GM19239 (cell line): ENCODE measurements around the gene DOCK7.
"Not testable (repeated sequence)": the region's sequence is repeated elsewhere in the genome, so short reads cannot be mapped to it uniquely, and the experiment has no call there.

ENCODE experiments used
- DNase-seq: peaks from one replicate; pipeline ENCODE4 v3.0.0; 2011; ENCODE audit warnings: low spot score; ENCODE audit not compliant: insufficient read length
- FAIRE-seq: peaks from 2 replicates; lab custom pipeline; 2011; peaks lifted over from hg19 to GRCh38; lab: Jason Lieb, UNC

The DOCK7 gene

DNA sequence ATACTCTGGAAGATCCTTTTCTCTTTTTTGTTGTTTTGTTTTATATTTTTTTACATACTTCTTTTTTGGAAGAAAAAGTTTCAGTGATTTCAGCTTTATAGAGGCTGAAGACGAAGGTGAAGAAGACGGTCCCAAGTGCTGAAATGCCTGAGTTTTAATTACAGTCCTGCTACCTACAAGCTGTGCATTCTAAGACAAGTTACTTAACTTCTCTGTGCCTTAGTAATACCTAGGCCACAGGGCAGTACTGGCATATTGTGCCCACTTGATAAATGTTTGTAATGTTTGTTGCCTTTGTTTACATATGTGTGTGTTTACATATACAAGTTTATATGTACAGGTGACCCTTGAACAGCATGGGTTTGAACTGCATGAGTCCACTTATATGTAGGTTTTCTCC lies 147.1 kb downstream of the DOCK7 start:
- FAIRE-seq (no peak), DNase-seq (no peak)

DNA sequence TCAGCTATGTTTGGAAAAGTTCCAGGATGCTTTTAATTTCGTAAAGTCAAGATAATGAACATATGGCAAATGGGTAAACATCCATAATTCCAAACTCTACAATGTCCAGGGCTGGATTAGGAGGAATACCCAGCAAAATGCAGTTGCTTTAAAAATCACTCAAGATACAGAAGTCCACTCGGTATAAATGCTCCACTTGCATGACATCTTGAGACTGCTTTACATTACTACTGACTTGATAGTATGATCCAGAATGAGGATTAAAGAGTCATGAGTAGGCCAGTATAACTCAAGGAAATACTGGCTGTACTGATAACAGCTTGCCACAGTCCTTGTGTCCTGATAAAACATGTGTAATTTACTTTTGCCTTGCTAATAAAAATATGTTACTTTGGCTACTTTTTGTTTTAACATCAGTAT lies 149.1 kb downstream of the DOCK7 start:
- DNase-seq (no peak), FAIRE-seq (no peak)

DNA sequence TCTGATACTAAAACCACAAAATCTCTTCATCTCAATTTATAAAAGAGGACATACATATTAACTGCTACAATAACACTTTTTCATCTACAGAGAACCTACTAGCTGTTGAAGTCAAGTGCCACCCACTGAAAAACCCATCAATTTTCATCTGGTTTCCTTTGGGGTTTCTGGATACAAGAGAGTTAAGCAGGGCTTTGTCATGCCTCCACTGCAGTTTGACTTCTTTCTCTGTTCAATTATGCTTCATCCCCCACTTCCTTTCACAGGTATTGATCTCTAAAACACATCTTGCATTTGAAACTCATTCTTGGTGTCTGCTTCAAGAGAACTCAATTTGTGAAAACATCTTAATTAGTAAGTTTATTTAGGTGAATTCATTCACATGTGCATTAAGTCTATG lies 151.3 kb downstream of the DOCK7 start:
- DNase-seq: no peak
- peak; percentile 45 for FAIRE-seq

DNA sequence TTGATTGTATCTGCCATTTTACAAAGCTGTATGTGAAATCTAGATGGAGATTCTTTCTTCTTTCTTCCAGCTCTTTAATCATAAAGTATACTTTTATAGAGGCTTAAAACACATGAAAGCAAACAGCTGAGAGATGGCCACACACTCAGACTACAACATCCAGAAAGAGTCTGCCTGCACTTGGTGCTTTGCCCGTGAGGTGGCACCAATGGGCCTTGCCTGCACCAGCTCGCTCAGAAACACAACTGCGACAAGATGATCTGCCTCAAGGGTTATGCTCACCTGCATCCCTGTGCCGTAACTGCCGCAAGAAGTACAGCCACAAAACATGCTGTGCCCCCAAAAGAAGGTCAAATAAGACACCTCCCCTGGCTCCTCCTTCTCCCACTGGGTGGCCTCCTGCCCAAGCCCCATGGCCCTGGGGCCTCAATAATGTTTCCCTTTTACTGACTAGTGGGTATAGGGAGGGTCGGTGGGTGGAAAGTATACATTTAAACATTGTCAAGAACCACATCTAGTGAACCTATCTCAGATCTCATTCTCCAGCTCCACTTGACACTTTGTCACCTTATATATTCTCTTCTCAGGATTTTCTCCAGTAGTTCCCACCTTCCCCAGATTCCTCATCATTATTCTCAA lies 157.6 kb downstream of the DOCK7 start:
- FAIRE-seq (no peak), DNase-seq (no peak)

DNA sequence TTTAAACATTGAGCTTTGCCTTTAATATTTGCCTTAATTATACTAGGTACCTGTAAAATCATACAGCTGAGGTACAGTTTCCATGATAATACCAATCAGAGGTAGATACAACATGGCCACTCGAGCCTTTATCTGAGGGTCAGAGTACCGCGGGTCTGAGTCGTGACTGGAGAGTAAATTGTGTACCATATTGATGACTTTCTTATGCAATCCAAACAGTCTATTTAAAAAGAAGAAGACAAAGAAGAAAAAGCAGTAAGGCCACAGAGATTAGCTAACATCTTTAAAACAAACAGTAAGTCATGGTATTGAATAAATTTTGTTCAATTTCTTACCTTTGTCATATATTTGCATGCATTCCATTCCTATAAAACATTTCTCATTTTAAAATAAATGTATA lies 159.0 kb downstream of the DOCK7 start:
- FAIRE-seq (no peak), DNase-seq (no peak)

DNA sequence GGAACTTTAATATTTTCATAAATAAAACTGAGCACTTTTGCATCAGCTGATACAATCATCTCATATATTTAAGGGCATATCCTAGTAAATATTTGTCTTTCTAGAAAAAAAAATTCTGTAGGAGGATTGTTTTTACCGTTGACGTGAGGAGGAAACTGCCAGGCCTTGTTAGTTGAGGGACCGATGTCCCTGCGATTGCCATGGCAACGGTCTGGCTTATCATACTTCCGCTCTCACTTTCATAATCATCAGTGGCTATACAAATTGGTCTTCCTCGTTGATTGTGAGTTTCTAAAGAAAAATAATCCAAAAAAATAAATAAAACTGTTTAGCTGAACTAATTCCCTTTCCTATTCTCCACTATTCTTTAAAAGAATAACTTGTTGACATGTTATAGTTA lies 160.2 kb downstream of the DOCK7 start:
- FAIRE-seq (no peak), DNase-seq (no peak)

DNA sequence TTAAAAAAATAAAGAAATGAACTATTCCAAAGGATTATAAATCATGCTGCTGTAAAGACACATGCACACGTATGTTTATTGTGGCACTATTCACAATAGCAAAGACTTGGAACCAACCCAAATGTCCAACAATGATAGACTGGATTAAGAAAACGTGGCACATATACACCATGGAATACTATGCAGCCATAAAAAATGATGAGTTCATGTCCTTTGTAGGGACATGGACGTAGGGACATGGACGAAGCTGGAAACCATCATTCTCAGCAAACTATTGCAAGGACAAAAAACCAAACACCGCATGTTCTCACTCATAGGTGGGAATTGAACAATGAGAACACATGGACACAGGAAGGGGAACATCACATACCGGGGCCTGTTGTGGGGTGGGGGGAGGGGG lies 160.8 kb downstream of the DOCK7 start:
- not testable (repeated sequence) for FAIRE-seq, DNase-seq

DNA sequence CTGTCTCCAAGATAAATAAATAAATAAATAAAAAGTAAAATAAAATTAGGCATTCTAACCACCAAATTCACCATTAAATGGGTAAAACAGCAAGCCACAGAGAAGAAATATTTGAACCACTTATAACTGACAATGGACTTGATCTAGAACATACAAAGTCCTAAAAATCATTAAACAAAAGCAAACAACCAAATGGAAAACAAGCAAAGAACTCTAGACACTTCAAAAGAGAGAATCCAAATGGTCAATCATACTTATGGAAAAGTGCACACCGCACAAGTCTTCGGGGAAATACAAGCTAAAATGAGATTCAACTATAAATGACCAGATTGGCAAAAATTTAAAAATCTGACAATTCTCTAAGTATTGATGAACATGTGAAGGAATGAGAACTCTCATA lies 164.3 kb downstream of the DOCK7 start:
- FAIRE-seq: no peak

DNA sequence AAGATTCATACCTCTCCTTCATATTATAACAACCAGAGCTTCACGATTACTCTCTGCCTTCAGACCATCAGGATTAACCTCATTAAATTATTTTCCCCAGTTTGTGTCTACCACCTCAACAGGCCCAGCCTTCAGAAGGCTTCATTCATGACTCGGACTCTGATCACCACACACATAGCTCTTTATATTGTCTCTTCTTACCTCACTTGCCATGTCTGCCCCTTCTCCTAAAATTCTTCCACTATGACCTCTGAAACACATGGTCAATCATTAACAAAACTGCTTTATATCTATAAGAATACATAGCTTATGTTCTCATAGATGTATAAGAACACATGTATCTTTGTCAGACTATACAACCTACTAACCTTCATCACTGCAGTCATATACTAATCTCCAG lies 171.6 kb downstream of the DOCK7 start:
- DNase-seq: no peak
- FAIRE-seq: no peak

More for the DNA sequence above, 164.3 kb downstream of the DOCK7 start:
- no peak for DNase-seq

DNA sequence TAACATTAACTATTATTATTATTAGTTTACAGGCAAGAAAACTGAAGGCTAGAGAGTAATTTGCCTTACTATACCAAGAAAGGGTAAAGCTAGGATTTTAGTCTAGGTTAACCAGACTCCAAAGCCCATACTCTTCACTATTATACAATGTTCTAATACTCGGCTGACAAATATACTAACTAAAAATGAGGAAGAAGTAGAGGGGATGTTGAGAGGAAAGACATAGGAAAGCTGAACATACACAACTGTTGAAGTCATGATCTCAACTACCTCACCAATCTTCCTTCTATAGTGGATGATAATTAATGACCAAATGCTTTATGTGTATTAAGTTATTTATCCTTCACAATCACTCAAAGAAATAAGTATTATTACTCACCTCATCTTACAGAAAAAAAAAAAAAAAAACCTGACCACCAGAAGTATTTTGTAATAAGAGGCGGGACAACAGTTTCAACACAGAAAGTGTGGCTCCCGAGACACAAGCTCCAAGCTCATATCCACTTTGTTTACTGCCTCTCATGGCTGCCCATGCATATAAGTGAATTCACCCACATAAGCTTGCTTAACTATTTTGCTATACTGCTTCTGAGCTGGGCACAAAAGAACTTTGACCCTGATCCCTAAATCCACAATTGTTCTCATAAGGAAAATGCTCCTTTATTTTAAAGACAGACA lies 173.3 kb downstream of the DOCK7 start:
- no peak for DNase-seq
- no peak for FAIRE-seq

DNA sequence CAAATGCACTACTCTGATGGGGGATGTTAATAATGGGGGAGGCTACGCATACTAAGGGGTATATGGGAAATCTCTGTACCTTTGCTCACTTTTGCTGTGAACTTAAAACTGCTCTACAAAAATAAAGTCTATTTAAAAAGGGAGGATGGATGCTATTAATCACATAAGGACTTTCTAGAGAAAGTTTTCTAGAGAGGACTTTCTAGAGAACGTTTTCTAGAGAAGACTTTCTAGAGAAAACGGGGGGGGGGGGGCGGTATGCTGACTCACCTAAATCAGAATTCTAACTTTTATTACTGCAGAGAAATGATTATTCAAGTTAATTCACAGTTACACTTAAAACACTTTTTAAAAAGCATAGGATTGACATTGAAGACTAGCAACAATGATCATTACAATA lies 175.2 kb downstream of the DOCK7 start:
- DNase-seq (no peak), FAIRE-seq (no peak)

DNA sequence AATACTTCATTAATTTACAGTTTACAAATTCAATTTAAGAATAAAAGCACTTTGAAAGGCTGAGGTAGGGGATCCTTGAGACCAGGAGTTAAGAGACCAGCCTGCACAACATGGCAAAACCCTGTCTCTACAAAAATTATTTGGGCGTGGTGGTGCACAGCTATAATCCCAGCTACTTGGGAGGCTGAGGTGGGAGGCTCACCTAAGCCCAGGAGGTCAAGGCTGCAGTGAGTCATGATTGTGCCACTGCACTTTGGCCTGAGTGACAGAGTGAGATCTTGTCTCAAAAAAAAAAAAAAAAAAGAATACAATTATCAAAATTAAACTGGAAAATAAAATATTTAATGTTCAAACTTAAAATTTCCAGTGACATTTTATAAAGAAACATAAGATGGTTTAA lies 179.2 kb downstream of the DOCK7 start:
- FAIRE-seq: no peak

DNA sequence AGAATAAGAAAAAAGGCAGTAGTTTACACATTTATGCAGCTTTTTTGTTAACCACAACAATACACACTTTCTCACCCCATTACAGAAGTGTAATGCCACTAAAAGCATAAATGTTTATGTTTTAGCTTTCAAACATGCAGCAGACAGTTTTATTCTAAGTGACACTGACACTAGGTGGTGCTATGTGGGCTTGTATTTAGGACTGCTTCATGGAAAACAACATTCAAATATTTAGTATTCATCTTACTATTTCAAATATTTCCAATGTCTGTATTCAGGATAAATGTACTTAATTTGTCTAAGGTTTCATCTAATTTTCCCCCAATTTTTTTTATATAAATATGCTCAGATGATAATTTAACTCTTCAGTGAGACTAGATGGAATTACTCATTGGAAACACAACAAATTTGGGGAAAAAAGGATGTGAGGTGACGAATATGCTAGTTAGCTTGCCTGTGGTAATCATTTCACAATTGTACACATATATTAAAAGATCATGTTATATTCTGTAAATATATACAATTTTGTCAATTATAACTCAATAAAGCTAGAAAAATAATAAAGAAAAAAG lies 179.9 kb downstream of the DOCK7 start:
- DNase-seq: peak; percentile 4
- FAIRE-seq: peak; percentile 89

More for the DNA sequence above, 179.2 kb downstream of the DOCK7 start:
- no peak for DNase-seq

DNA sequence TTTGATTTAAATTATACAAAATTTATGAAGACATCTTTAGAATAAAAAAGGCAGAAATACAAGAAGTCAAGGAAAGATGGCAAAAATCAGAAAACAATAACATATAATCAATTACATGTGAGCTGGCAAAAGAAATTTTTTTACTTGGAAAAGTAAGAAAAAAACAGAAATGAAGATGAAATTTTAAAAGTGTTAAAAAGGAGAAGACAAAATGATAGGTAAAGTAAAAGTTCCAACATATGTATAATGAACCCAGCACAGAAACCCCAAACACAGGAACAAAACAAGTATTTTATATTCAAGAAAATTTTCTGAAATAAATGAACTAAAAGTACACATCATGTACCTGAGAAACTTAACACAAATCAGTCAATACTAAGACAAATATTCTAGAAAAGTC lies 188.0 kb downstream of the DOCK7 start:
- no peak for DNase-seq
- no peak for FAIRE-seq

DNA sequence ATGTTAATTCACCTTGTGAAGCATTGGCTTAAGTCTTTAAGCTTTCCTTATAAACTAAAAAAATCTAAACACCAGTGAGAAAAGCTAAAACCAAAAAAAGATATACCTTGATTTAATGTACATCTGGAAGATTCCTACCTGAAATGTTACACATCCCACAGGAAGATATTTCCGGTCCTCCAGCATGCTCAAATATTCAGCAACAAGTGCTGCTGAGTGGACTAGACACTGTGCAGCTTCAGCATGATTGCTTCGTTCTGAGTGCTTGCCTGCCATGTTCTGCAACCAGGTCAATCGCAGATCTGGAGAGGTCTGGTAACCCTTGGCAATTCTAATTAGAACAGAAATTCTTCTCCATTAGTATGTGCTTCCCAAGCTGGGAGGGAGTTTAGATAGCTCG lies 194.0 kb downstream of the DOCK7 start:
- DNase-seq (no peak), FAIRE-seq (no peak)

DNA sequence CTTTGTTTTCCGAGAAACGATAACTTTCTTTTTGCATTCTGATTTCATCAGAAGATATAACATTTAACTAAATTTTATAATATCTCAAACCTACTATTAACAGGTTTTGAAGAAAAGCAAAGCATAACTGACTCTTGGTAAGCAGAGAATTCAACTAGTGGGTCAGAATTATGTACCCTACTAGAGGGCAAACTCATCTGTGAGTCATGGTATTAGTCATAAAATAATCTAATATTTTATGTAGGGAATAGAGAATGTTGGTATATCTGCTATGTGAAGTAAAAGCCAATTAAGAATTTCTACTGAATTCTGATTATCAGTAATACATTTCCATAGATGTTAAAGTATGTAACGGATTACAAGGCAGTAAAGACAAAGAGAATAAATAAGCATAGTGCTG lies 194.5 kb downstream of the DOCK7 start:
- no peak for FAIRE-seq
- no peak for DNase-seq

DNA sequence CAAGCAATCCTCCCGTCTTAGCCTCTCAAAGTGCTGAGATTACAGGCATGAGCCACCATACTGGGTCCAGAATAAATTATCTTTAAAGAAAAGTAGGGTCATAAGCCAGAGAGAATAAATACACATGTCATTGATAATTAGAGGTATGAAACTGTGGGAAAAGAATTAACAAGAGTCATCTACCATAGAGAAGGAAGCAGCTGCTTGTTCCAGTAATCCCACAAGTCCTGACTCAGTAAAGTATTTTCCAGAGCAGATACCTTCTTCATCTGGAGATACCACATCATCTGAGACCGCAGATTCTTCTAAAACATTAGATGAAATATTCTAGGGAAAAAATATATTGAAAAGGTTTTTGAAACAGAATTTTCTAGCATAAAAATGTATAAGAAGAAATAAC lies 195.7 kb downstream of the DOCK7 start:
- no peak for FAIRE-seq
- no peak for DNase-seq

DNA sequence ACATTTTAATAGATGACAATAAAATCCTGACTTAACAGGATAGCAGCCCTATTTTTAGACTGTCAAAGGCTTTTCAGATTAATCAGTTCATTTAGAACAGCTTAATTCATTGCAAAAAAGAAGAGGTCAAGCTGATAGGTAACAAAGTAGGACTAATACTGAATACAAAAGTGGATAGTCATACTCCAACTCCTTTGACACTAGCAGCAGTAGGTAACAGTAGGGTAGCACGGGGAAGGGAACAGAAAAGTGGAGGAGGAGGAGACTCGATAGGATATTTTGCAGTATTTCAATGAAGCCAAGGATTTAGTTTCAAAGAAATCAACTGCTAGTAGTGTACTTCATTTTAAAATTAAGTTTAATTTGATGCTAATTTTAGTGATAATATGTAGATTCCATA lies 200.2 kb downstream of the DOCK7 start:
- FAIRE-seq (no peak), DNase-seq (no peak)

DNA sequence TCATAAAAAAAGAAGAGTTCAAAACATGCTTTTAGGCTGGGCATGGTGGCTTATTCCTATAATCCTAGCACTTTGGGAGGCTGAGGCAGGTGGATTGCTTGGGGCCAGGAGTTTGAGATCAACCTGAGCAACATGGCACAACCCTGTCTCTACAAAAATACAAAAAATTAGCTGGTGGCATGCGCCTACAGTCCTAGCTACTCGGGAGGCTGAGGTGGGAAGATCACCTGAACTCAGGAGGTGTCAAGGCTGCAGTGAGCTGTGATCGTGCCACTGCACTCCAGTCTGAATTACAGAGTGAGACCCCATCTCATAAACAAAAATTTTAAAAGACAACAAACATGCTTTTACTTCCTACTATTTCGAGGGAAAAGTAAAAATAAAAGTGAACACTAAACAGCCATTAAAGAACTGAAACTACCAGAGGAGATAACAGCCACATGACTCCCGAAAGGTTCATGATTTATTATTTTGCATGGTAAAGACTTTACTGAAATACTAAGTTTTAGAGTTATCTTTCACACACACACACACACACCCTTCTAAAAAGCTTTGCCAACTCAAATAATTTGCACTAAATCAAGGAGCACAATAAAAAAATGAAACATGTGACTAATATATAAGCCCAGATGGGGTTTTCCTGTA lies 203.2 kb downstream of the DOCK7 start:
- peak; percentile 33 for FAIRE-seq
- no peak for DNase-seq

DNA sequence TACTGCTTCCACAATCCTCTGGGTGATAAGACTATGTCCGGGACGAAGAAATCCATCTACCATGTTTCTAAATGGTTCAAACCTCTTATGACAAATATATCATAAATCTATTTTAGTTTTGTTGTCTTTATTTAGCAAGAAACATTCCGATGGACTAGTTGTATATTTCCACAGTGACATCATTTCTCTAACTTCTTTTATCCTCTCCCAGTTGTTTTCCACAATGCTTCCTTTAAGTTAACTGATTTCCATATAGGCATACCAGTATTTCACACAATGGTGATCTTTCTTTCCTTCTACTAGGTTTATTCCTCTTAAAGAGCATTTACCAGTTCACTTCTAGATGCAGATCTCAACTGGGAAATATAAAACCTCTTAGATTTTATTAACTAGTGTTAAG lies 206.5 kb downstream of the DOCK7 start:
- DNase-seq (no peak), FAIRE-seq (no peak)

DNA sequence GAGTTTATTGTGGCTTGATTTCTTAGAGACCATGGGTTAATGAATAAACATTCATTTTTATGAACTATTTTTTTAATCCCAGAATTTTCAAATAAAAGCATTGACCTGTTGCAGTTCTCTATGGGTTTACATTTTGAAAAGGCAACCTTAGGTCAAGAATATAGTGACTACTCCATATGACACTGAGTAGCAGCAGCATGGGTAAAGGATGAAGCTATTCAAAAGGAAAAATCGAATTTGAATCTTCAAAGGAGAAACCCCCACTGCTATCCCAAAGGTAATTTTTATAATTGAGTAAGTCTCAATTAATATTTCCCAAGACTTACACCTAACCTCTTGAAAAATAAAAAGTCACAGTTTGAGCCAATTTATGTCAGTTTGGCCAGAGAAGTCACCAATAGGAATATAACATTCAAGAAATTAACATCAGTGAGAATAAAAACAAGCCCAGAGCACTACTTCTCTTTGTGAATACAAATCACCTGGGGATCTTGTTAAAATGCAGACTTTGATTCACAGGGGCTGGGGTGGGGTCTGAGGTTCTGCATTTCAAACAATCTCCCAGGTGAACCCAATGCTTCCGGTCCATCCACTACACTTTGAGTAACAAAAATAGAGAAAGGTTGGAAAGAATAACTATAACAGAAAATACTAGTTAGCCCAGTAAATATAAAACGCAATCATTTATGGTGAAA lies 211.5 kb downstream of the DOCK7 start:
- FAIRE-seq (no peak), DNase-seq (no peak)
